WTC11 (cell line): ENCODE measurements around the gene FNDC3B.

Experiments
- FOXK1 ChIP-seq: sonication (generic); formaldehyde crosslinking; IDR thresholded peaks from 2 replicates; pipeline ENCODE4 v1.8.0; 2022; ENCODE audit warnings: mild to moderate bottlenecking, moderate library complexity, missing genetic modification reagents
- FOXP1 ChIP-seq: sonication (generic); formaldehyde crosslinking; IDR thresholded peaks from 2 replicates; pipeline ENCODE4 v1.8.0; 2022; ENCODE audit warnings: missing genetic modification reagents, mild to moderate bottlenecking, moderate library complexity, borderline replicate concordance
- GTF2I ChIP-seq: fragments of 250-450 bp; sonication (Bioruptor Pico); conservative IDR thresholded peaks from 2 replicates; pipeline ENCODE4 v1.4.0; 2021; ENCODE audit warnings: mild to moderate bottlenecking
- MXD4 ChIP-seq: fragments of 250-450 bp; sonication (Bioruptor Pico); IDR thresholded peaks from 2 replicates; pipeline ENCODE4 v1.8.0; 2021; ENCODE audit warnings: mild to moderate bottlenecking, moderate library complexity, borderline replicate concordance
- RELA ChIP-seq: sonication (generic); formaldehyde crosslinking; IDR thresholded peaks from 2 replicates; pipeline ENCODE4 v1.8.1; 2022; ENCODE audit warnings: missing genetic modification reagents, mild to moderate bottlenecking, borderline replicate concordance
- ZNF396 ChIP-seq: fragments of 250-450 bp; sonication (Bioruptor Pico); IDR thresholded peaks from 2 replicates; pipeline ENCODE4 v1.8.0; 2021; ENCODE audit warnings: mild to moderate bottlenecking, moderate library complexity, borderline replicate concordance
- TF ChIP-seq, protein P1 (sequence below): fragments of 200-600 bp; IDR thresholded peaks from 2 replicates; pipeline ENCODE4 v1.8.0; 2022; ENCODE audit warnings: antibody characterized with exemption
- TF ChIP-seq, protein P2 (sequence below): sonication (generic); formaldehyde crosslinking; IDR thresholded peaks from 2 replicates; pipeline ENCODE4 v1.8.0; 2022; ENCODE audit warnings: mild to moderate bottlenecking, missing genetic modification reagents
- TF ChIP-seq, protein P3 (sequence below): sonication (generic); formaldehyde crosslinking; IDR thresholded peaks from 2 replicates; pipeline ENCODE4 v1.8.0; 2023; ENCODE audit warnings: missing genetic modification reagents, mild to moderate bottlenecking, borderline replicate concordance
- TF ChIP-seq, protein P4 (sequence below): sonication (generic); formaldehyde crosslinking; IDR thresholded peaks from 2 replicates; pipeline ENCODE4 v1.8.1; 2023; ENCODE audit warnings: mild to moderate bottlenecking, moderate library complexity, missing genetic modification reagents
- TF ChIP-seq, protein P5 (sequence below): sonication (generic); formaldehyde crosslinking; conservative IDR thresholded peaks from 2 replicates; pipeline ENCODE4 v1.8.1; 2023; ENCODE audit warnings: mild to moderate bottlenecking, low read depth, missing genetic modification reagents, moderate library complexity
- TF ChIP-seq, protein P6 (sequence below): sonication (generic); formaldehyde crosslinking; IDR thresholded peaks from 2 replicates; pipeline ENCODE4 v1.8.1; 2023; ENCODE audit warnings: mild to moderate bottlenecking, missing genetic modification reagents, moderate library complexity
- TF ChIP-seq, protein P7 (sequence below): sonication (generic); formaldehyde crosslinking; IDR thresholded peaks from 2 replicates; pipeline ENCODE4 v1.8.1; 2022; ENCODE audit warnings: low read depth, missing genetic modification reagents, borderline replicate concordance

DNA sequence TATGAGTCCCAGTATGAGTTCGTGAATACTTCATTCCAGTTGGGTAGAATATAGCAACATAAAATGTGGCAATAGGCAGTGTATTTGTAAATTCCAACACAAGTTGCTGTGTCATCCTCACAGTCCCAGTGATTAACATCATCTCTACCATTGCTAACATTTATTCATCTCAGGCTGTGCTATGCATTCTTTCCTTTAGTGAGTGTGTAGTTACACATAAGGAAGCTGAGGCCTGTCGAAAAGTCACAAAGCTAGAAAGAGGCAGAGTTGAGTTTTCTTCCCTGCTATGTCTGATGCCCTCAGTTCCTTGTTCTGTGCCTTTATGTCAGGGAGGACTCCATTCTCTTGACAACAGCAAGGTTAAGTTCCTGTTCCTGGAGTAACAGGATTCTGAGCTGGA is 96.4 kb downstream of the FNDC3B start:
- TF ChIP-seq, protein P1, sequence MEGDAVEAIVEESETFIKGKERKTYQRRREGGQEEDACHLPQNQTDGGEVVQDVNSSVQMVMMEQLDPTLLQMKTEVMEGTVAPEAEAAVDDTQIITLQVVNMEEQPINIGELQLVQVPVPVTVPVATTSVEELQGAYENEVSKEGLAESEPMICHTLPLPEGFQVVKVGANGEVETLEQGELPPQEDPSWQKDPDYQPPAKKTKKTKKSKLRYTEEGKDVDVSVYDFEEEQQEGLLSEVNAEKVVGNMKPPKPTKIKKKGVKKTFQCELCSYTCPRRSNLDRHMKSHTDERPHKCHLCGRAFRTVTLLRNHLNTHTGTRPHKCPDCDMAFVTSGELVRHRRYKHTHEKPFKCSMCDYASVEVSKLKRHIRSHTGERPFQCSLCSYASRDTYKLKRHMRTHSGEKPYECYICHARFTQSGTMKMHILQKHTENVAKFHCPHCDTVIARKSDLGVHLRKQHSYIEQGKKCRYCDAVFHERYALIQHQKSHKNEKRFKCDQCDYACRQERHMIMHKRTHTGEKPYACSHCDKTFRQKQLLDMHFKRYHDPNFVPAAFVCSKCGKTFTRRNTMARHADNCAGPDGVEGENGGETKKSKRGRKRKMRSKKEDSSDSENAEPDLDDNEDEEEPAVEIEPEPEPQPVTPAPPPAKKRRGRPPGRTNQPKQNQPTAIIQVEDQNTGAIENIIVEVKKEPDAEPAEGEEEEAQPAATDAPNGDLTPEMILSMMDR = no peak
- TF ChIP-seq ZNF396 (CRISPR knock-in tag) (no peak), RELA (CRISPR knock-in tag) (no peak), MXD4 (CRISPR knock-in tag) (no peak), FOXP1 (CRISPR knock-in tag) (no peak), GTF2I (CRISPR knock-in tag) (no peak), FOXK1 (CRISPR knock-in tag) (no peak)
- TF ChIP-seq, protein P2, sequence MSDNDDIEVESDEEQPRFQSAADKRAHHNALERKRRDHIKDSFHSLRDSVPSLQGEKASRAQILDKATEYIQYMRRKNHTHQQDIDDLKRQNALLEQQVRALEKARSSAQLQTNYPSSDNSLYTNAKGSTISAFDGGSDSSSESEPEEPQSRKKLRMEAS (CRISPR knock-in tag) = no peak
- TF ChIP-seq, protein P3, sequence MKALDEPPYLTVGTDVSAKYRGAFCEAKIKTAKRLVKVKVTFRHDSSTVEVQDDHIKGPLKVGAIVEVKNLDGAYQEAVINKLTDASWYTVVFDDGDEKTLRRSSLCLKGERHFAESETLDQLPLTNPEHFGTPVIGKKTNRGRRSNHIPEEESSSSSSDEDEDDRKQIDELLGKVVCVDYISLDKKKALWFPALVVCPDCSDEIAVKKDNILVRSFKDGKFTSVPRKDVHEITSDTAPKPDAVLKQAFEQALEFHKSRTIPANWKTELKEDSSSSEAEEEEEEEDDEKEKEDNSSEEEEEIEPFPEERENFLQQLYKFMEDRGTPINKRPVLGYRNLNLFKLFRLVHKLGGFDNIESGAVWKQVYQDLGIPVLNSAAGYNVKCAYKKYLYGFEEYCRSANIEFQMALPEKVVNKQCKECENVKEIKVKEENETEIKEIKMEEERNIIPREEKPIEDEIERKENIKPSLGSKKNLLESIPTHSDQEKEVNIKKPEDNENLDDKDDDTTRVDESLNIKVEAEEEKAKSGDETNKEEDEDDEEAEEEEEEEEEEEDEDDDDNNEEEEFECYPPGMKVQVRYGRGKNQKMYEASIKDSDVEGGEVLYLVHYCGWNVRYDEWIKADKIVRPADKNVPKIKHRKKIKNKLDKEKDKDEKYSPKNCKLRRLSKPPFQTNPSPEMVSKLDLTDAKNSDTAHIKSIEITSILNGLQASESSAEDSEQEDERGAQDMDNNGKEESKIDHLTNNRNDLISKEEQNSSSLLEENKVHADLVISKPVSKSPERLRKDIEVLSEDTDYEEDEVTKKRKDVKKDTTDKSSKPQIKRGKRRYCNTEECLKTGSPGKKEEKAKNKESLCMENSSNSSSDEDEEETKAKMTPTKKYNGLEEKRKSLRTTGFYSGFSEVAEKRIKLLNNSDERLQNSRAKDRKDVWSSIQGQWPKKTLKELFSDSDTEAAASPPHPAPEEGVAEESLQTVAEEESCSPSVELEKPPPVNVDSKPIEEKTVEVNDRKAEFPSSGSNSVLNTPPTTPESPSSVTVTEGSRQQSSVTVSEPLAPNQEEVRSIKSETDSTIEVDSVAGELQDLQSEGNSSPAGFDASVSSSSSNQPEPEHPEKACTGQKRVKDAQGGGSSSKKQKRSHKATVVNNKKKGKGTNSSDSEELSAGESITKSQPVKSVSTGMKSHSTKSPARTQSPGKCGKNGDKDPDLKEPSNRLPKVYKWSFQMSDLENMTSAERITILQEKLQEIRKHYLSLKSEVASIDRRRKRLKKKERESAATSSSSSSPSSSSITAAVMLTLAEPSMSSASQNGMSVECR (CRISPR knock-in tag) = no peak
- TF ChIP-seq, protein P4, sequence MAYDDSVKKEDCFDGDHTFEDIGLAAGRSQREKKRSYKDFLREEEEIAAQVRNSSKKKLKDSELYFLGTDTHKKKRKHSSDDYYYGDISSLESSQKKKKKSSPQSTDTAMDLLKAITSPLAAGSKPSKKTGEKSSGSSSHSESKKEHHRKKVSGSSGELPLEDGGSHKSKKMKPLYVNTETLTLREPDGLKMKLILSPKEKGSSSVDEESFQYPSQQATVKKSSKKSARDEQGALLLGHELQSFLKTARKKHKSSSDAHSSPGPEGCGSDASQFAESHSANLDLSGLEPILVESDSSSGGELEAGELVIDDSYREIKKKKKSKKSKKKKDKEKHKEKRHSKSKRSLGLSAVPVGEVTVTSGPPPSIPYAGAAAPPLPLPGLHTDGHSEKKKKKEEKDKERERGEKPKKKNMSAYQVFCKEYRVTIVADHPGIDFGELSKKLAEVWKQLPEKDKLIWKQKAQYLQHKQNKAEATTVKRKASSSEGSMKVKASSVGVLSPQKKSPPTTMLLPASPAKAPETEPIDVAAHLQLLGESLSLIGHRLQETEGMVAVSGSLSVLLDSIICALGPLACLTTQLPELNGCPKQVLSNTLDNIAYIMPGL (CRISPR knock-in tag) = no peak
- TF ChIP-seq, protein P5, sequence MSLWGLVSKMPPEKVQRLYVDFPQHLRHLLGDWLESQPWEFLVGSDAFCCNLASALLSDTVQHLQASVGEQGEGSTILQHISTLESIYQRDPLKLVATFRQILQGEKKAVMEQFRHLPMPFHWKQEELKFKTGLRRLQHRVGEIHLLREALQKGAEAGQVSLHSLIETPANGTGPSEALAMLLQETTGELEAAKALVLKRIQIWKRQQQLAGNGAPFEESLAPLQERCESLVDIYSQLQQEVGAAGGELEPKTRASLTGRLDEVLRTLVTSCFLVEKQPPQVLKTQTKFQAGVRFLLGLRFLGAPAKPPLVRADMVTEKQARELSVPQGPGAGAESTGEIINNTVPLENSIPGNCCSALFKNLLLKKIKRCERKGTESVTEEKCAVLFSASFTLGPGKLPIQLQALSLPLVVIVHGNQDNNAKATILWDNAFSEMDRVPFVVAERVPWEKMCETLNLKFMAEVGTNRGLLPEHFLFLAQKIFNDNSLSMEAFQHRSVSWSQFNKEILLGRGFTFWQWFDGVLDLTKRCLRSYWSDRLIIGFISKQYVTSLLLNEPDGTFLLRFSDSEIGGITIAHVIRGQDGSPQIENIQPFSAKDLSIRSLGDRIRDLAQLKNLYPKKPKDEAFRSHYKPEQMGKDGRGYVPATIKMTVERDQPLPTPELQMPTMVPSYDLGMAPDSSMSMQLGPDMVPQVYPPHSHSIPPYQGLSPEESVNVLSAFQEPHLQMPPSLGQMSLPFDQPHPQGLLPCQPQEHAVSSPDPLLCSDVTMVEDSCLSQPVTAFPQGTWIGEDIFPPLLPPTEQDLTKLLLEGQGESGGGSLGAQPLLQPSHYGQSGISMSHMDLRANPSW = no peak
- TF ChIP-seq, protein P6, sequence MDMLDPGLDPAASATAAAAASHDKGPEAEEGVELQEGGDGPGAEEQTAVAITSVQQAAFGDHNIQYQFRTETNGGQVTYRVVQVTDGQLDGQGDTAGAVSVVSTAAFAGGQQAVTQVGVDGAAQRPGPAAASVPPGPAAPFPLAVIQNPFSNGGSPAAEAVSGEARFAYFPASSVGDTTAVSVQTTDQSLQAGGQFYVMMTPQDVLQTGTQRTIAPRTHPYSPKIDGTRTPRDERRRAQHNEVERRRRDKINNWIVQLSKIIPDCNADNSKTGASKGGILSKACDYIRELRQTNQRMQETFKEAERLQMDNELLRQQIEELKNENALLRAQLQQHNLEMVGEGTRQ (CRISPR knock-in tag) = no peak
- TF ChIP-seq, protein P7, sequence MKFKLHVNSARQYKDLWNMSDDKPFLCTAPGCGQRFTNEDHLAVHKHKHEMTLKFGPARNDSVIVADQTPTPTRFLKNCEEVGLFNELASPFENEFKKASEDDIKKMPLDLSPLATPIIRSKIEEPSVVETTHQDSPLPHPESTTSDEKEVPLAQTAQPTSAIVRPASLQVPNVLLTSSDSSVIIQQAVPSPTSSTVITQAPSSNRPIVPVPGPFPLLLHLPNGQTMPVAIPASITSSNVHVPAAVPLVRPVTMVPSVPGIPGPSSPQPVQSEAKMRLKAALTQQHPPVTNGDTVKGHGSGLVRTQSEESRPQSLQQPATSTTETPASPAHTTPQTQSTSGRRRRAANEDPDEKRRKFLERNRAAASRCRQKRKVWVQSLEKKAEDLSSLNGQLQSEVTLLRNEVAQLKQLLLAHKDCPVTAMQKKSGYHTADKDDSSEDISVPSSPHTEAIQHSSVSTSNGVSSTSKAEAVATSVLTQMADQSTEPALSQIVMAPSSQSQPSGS (CRISPR knock-in tag) = no peak
